ENCODE data around the gene ZRSR2.

GRCh38 chrX:15825936-15826335 is 35.7 kb downstream of the ZRSR2 start:
- TF ChIP-seq CTCF (IDR thresholded peaks at IDR 0.05 in 2 of 3, conservative IDR thresholded peaks at IDR 0.05 in 1 of 3; ENCODE audit: control insufficient read depth in 2 of 3, extremely low read depth in 1 of 3, insufficient read depth in 1 of 3, low read depth in 3 of 3, low read length in 3 of 3) (no peak), GABPA (IDR thresholded peaks at IDR 0.05; ENCODE audit: low read depth) (no peak), RAD21 (IDR thresholded peaks at IDR 0.05; ENCODE audit: insufficient read depth, low read depth, low read length) (no peak), MAX (IDR thresholded peaks at IDR 0.05; ENCODE audit: low read depth, low read length) (no peak), POLR2AphosphoS5 (IDR thresholded peaks at IDR 0.05; ENCODE audit: low read length) (no peak), POLR2A (IDR thresholded peaks at IDR 0.05; ENCODE audit: low read depth, low read length) (no peak), NBN (IDR thresholded peaks at IDR 0.05) (no peak), REST (IDR thresholded peaks at IDR 0.05; ENCODE audit: low read depth, low read length) (no peak), SUZ12 (IDR thresholded peaks at IDR 0.05; ENCODE audit: unreplicated experiment) (no peak)
